MM.1S (cell line): Measurements from ENCODE around the gene GATA6.

ENCODE experiments used
- CTCF ChIP-seq: fragments of 300-600 bp; sonication (generic); IDR thresholded peaks from 2 replicates; pipeline ENCODE4 v1.5.1; 2016; ENCODE audit warnings: antibody characterized with exemption, low read length, mixed read lengths
- EZH2 ChIP-seq: fragments of 300-600 bp; sonication (generic); optimal IDR thresholded peaks from 2 replicates; pipeline ENCODE3; 2017; ENCODE audit warnings: low read depth, mild to moderate bottlenecking, antibody characterized with exemption, low read length, mixed read lengths
- EZH2phosphoT487 ChIP-seq: fragments of 300-600 bp; sonication (generic); IDR thresholded peaks from 2 replicates; pipeline ENCODE4 v1.6.1; 2018; ENCODE audit warnings: antibody characterized with exemption, low read length

GRCh38 chr18:22180722-22181121, 11.3 kb downstream of the GATA6 start:
- TF ChIP-seq EZH2phosphoT487 (no peak), CTCF (no peak), EZH2 (no peak)
